H9 (cell line): ENCODE data around the gene RAB30. TPM values are rescaled to one million over a fixed set of nuclear protein-coding genes. Genes with fewer than 3 reads are reported as not detected.

Experiments
- DNase-seq: peaks from one replicate; pipeline ENCODE4 v3.0.0-alpha.2; 2017
- H2AFZ ChIP-seq: one replicate; pipeline ENCODE4 v1.6.1; 2013; ENCODE audit warnings: mild to moderate bottlenecking, low read length, control low read depth, moderate library complexity
- H2AK5ac ChIP-seq: 2 replicates; pipeline ENCODE4 v1.6.1; 2013; ENCODE audit warnings: low read length, control low read depth, mixed read lengths; ENCODE audit not compliant: insufficient read length
- H2BK120ac ChIP-seq: one replicate; pipeline ENCODE4 v1.6.1; 2013; ENCODE audit warnings: low read depth, mild to moderate bottlenecking, low read length, control low read depth, inconsistent platforms; ENCODE audit not compliant: poor library complexity, severe bottlenecking
- H2BK12ac ChIP-seq: 2 replicates; pipeline ENCODE4 v1.6.1; 2013; ENCODE audit warnings: low read length, control low read depth, mixed read lengths, low read depth; ENCODE audit not compliant: insufficient read length
- H2BK15ac ChIP-seq: 2 replicates; pipeline ENCODE4 v1.6.1; 2013; ENCODE audit warnings: low read depth, low read length, control low read depth
- H2BK20ac ChIP-seq: one replicate; pipeline ENCODE4 v1.6.1; 2013; ENCODE audit warnings: low read depth, mild to moderate bottlenecking, low read length, control low read depth, inconsistent platforms; ENCODE audit not compliant: poor library complexity, severe bottlenecking
- H2BK5ac ChIP-seq: 2 replicates; pipeline ENCODE4 v1.6.1; 2013; ENCODE audit warnings: low read length, control low read depth, mixed read lengths; ENCODE audit not compliant: insufficient read length
- H3K14ac ChIP-seq: 2 replicates; pipeline ENCODE4 v1.6.1; 2013; ENCODE audit warnings: low read length, control low read depth; ENCODE audit not compliant: insufficient read depth
- H3K18ac ChIP-seq: 2 replicates; pipeline ENCODE4 v1.6.1; 2013; ENCODE audit warnings: low read depth, mild to moderate bottlenecking, mixed read lengths, low read length, control low read depth; ENCODE audit not compliant: insufficient read length
- H3K23ac ChIP-seq: 2 replicates; pipeline ENCODE4 v1.6.1; 2013; ENCODE audit warnings: low read length, control low read depth, mixed read lengths, low read depth; ENCODE audit not compliant: insufficient read length
- H3K23me2 ChIP-seq: 2 replicates; pipeline ENCODE4 v1.6.1; 2013; ENCODE audit warnings: low read depth, mild to moderate bottlenecking, mixed read lengths, low read length, control low read depth; ENCODE audit not compliant: insufficient read length, poor library complexity, severe bottlenecking
- H3K27ac ChIP-seq: 2 replicates; pipeline ENCODE4 v1.5.1; 2013; ENCODE audit warnings: low read length, control low read depth, mixed read lengths, low read depth; ENCODE audit not compliant: insufficient read length
- H3K27me3 ChIP-seq: 2 replicates; pipeline ENCODE4 v1.6.1; 2013; ENCODE audit warnings: low read length, control low read depth, inconsistent platforms; ENCODE audit not compliant: insufficient read depth
- H3K4ac ChIP-seq: 2 replicates; pipeline ENCODE4 v1.6.1; 2013; ENCODE audit warnings: low read depth, mild to moderate bottlenecking, control low read depth, inconsistent platforms, low read length, moderate library complexity
- H3K4me1 ChIP-seq: 2 replicates; pipeline ENCODE4 v1.6.1; 2013; ENCODE audit warnings: low read length, control low read depth, inconsistent platforms; ENCODE audit not compliant: insufficient read depth
- H3K4me2 ChIP-seq: 2 replicates; pipeline ENCODE4 v1.6.1; 2013; ENCODE audit warnings: low read length, control low read depth, mixed read lengths; ENCODE audit not compliant: insufficient read length, insufficient read depth
- H3K56ac ChIP-seq: 2 replicates; pipeline ENCODE4 v1.6.1; 2013; ENCODE audit warnings: low read depth, mild to moderate bottlenecking, mixed read lengths, low read length, control low read depth; ENCODE audit not compliant: insufficient read length
- H3K79me1 ChIP-seq: 2 replicates; pipeline ENCODE4 v1.6.1; 2013; ENCODE audit warnings: low read depth, mild to moderate bottlenecking, moderate library complexity, low read length, control low read depth, inconsistent platforms; ENCODE audit not compliant: insufficient read depth, poor library complexity, severe bottlenecking
- H3K79me2 ChIP-seq: 2 replicates; pipeline ENCODE4 v1.6.1; 2013; ENCODE audit warnings: low read length, control low read depth, inconsistent platforms; ENCODE audit not compliant: insufficient read depth
- H3K9ac ChIP-seq: 2 replicates; pipeline ENCODE4 v1.6.1; 2013; ENCODE audit warnings: low read length, control low read depth, mixed read lengths; ENCODE audit not compliant: insufficient read length; ENCODE audit errors: extremely low read depth
- H3K9me3 ChIP-seq: one replicate; pipeline ENCODE4 v1.6.1; 2013; ENCODE audit warnings: low read depth, low read length, inconsistent platforms; ENCODE audit not compliant: control insufficient read depth
- H3T11ph ChIP-seq: one replicate; pipeline ENCODE4 v1.6.1; 2013; ENCODE audit warnings: mild to moderate bottlenecking, low read length, control low read depth, inconsistent platforms
- H4K20me1 ChIP-seq: one replicate; pipeline ENCODE4 v1.6.1; 2013; ENCODE audit not compliant: control insufficient read depth, insufficient read length, insufficient read depth
- H4K5ac ChIP-seq: 2 replicates; pipeline ENCODE4 v1.6.1; 2013; ENCODE audit warnings: low read depth, mild to moderate bottlenecking, mixed read lengths, low read length, control low read depth; ENCODE audit not compliant: insufficient read length
- H4K8ac ChIP-seq: replicated peaks from 2 replicates; pipeline ENCODE4 v1.6.1; 2013; ENCODE audit warnings: low read length, control low read depth, mixed read lengths, low read depth; ENCODE audit not compliant: insufficient read length
- H4K91ac ChIP-seq: 2 replicates; pipeline ENCODE4 v1.6.1; 2013; ENCODE audit warnings: low read depth, mild to moderate bottlenecking, moderate library complexity, mixed read lengths, low read length, control low read depth; ENCODE audit not compliant: insufficient read length
- H3K27ac Mint-ChIP-seq, 3 experiments: 2 replicates in 2 of 3; 3 replicates in 1 of 3; pipeline ENCODE4 v1.8.0; 2020 to 2021; ENCODE audit warnings: mixed read lengths in 3 of 3, mild to moderate bottlenecking in 1 of 3, moderate library complexity in 1 of 3
- H3K27me3 Mint-ChIP-seq: 2 replicates; pipeline ENCODE4 v1.8.0; 2021; ENCODE audit warnings: low read depth, mild to moderate bottlenecking, moderate library complexity, mixed read lengths
- H3K36me3 Mint-ChIP-seq, 3 experiments: 2 replicates in 2 of 3; 3 replicates in 1 of 3; pipeline ENCODE4 v1.8.0; 2020 to 2021; ENCODE audit warnings: low read depth in 3 of 3, mixed read lengths in 3 of 3; ENCODE audit not compliant: insufficient read depth in 1 of 3
- H3K4me1 Mint-ChIP-seq, 2 experiments: 2 replicates each; pipeline ENCODE4 v1.8.0; 2020; ENCODE audit warnings: mixed read lengths in 2 of 2
- H3K4me3 Mint-ChIP-seq, 2 experiments: 2 replicates in 1 of 2; 3 replicates in 1 of 2; pipeline ENCODE4 v1.8.0; 2020 to 2021; ENCODE audit warnings: mild to moderate bottlenecking in 2 of 2, mixed read lengths in 2 of 2, moderate library complexity in 1 of 2
- H3K9me3 Mint-ChIP-seq, 2 experiments: 2 replicates in 1 of 2; 3 replicates in 1 of 2; pipeline ENCODE4 v1.8.0; 2020; ENCODE audit warnings: mild to moderate bottlenecking in 2 of 2, mixed read lengths in 2 of 2, moderate library complexity in 1 of 2
- CTCF ChIP-seq: fragments of 200-600 bp; sonication (generic); conservative IDR thresholded peaks from 3 replicates; pipeline ENCODE4 v1.8.0; 2021; ENCODE audit warnings: antibody characterized with exemption, mild to moderate bottlenecking
- WGBS: extraction: QIAGEN DNeasy Blood & Tissue Kit; methylation state at CpG from one replicate; pipeline ENCODE4 v1.1.7; 2013; ENCODE audit warnings: missing lambda C conversion rate, low lambda C conversion rate, mixed read lengths; ENCODE audit not compliant: insufficient read length; ENCODE audit errors: extremely low coverage; 5-methylcytosine and 5-hydroxymethylcytosine counted together
- total RNA-seq: library from RNA; stranded (reverse); gene quantifications from 2 replicates; pipeline ENCODE4 v1.2.1, GENCODE V29; 2021

RAB30 gene
- total RNA-seq, 1 experiment from 2014 or later: 4.8 TPM

DNA sequence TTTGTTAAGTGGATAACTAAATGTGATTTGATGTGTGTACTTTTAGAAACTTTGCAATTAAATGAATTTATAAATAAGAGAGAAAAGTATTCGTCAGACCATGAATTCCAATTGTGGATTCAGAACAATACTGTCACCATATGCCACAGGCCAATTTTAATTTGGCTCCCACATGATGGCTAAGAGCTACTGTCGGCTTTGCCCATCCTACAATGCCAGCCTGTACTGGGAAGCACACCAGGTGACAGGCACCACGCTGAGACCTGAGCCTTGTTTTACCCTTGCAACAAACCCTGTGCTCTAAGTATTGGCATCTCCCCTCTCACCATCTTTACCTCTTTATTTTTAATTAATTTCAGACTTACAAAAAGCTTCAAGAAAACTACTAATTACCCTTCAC, 14.0 kb downstream of the RAB30 start:
- no peak overlapping the region for H3K18ac ChIP-seq
- no peaks in the 10 kb centered on the region for H3K23me2 ChIP-seq
- H3K4ac ChIP-seq: no peak overlapping the region
- H4K20me1 ChIP-seq: no peaks in the 10 kb centered on the region
- H3K79me2 ChIP-seq: no peaks in the 10 kb centered on the region; the same call in 1 of the 2 replicates
- no peak overlapping the region for H4K8ac ChIP-seq
- no peaks in the 10 kb centered on the region for H3K36me3 Mint-ChIP-seq
- no peak overlapping the region for H3K27ac Mint-ChIP-seq
- no peak overlapping the region for H3K4me2 ChIP-seq
- H3T11ph ChIP-seq: no peak overlapping the region
- no peak overlapping the region for H2BK5ac ChIP-seq
- H3K9ac ChIP-seq: no peak overlapping the region
- H2AFZ ChIP-seq: no peak overlapping the region
- WGBS: no CpG with 5 or more reads among the region's 3 CpGs
- no peaks in the 10 kb centered on the region; the same call in 1 of the 2 replicates for H3K4me1 ChIP-seq
- H3K27ac ChIP-seq: no peak overlapping the region
- peaks cover 9 to 11% of the 10 kb centered on the region in 2 experiments for H3K4me1 Mint-ChIP-seq
- H2BK20ac ChIP-seq: no peak overlapping the region
- no peaks in the 10 kb centered on the region for H3K79me1 ChIP-seq
- H3K9me3 ChIP-seq: no peaks in the 10 kb centered on the region
- no peak for TF ChIP-seq CTCF
- no peak overlapping the region for H3K14ac ChIP-seq
- H4K91ac ChIP-seq: no peak overlapping the region
- H3K9me3 Mint-ChIP-seq: no peaks in the 10 kb centered on the region
- no peak overlapping the region for H3K23ac ChIP-seq
- no peak overlapping the region for H2BK15ac ChIP-seq
- H3K4me3 Mint-ChIP-seq: no peak overlapping the region
- no peak overlapping the region for H4K5ac ChIP-seq
- H2BK120ac ChIP-seq: no peak overlapping the region
- H3K27me3 ChIP-seq: no peaks in the 10 kb centered on the region
- no peaks in the 10 kb centered on the region for H3K27me3 Mint-ChIP-seq
- DNase-seq: no peak
- no peak overlapping the region for H2AK5ac ChIP-seq
- H3K56ac ChIP-seq: no peak overlapping the region
- no peak overlapping the region for H2BK12ac ChIP-seq
